ENCODE measurements around the gene CLDN19.

- TF ChIP-seq POLR2A (IDR thresholded peaks at IDR 0.05; ENCODE audit: low read length) (no peak), GATA1 (IDR thresholded peaks at IDR 0.05; ENCODE audit: low read depth, low read length) (no peak)
Observed at GRCh38 chr1:42737986-42738677, 1.9 kb downstream of the CLDN19 start.

All from erythroblast (primary cell).